BJ (cell line): Measurements from ENCODE around the gene TBC1D2. TPM values are rescaled to one million over a fixed set of nuclear protein-coding genes. Genes with fewer than 3 reads are reported as not detected.

Experiments used
- CTCF ChIA-PET: fragments of 350-600 bp; formaldehyde crosslinking; extraction: SDS; loops from one replicate; lab custom pipeline; 2021; ENCODE audit warnings: antibody characterized with exemption, inconsistent platforms; lab: Yijun Ruan, JAX
- POLR2A ChIA-PET: fragments of 300-600 bp; sonication (Branson Sonifier 250); formaldehyde crosslinking; extraction: SDS; loops from one replicate; lab custom pipeline; 2021; ENCODE audit warnings: antibody characterized with exemption; lab: Charles Lee
- DNase-seq: peaks from one replicate; pipeline ENCODE4 v3.0.0-alpha.2; 2011; ENCODE audit warnings: low read depth
- H3K27me3 ChIP-seq: 2 replicates; pipeline ENCODE4 v1.6.0; 2011; ENCODE audit warnings: low read length; ENCODE audit not compliant: control insufficient read depth, insufficient read depth
- H3K36me3 ChIP-seq: 2 replicates; pipeline ENCODE4 v1.5.1; 2011; ENCODE audit warnings: low read length; ENCODE audit not compliant: control insufficient read depth, insufficient read depth
- H3K4me3 ChIP-seq: 2 replicates; pipeline ENCODE4 v1.5.1; 2011; ENCODE audit warnings: low read depth, mild to moderate bottlenecking, control low read depth, low read length
- polyA plus RNA-seq: library from polyadenylated mRNA; depleted of rRNA; stranded (reverse); fragments of >200 nt; gene quantifications from 2 replicates; pipeline ENCODE4 v1.2.3, GENCODE V29; 2011
- TF ChIP-seq, protein P1 (sequence below): IDR thresholded peaks from 2 replicates; pipeline ENCODE4 v1.5.1; 2011; ENCODE audit warnings: low read depth, mild to moderate bottlenecking, control low read depth, inconsistent platforms, low read length, moderate library complexity; ENCODE audit not compliant: insufficient read depth

Gene TBC1D2
- polyA plus RNA-seq, 1 experiment: 70.3 TPM

DNA sequence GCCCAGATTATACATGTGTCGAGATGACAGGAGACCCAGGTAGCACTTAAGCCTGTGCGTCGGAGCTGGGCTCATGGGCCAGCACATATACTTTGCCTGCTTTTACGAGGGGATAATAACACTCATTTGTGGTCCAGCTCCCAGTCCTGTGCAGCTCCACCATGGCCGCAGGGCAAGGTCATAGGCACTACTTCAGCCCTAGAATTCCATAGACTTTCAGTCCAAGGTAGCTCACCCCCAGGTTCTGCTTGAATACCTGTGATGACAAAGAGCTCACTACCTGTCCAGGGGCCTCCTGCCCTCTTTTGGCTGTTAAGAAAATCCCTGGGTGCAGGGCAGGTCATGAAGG, 64.7 kb downstream of the TBC1D2 start:
- Histone ChIP-seq H3K4me3 (no peak overlapping the region), H3K27me3 (no peaks in the 10 kb centered on the region; the same call in 1 of the 2 replicates), H3K36me3 (no peaks in the 10 kb centered on the region)
- DNase-seq: no peak
- ChIA-PET POLR2A (no interaction called here), CTCF (interaction anchor here (0.7 kb wide), 1 partner anchor 117 kb away, joined by 3 read pairs; no protein-coding TSS in a partner anchor)
- TF ChIP-seq, protein P1, sequence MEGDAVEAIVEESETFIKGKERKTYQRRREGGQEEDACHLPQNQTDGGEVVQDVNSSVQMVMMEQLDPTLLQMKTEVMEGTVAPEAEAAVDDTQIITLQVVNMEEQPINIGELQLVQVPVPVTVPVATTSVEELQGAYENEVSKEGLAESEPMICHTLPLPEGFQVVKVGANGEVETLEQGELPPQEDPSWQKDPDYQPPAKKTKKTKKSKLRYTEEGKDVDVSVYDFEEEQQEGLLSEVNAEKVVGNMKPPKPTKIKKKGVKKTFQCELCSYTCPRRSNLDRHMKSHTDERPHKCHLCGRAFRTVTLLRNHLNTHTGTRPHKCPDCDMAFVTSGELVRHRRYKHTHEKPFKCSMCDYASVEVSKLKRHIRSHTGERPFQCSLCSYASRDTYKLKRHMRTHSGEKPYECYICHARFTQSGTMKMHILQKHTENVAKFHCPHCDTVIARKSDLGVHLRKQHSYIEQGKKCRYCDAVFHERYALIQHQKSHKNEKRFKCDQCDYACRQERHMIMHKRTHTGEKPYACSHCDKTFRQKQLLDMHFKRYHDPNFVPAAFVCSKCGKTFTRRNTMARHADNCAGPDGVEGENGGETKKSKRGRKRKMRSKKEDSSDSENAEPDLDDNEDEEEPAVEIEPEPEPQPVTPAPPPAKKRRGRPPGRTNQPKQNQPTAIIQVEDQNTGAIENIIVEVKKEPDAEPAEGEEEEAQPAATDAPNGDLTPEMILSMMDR: no peak

DNA sequence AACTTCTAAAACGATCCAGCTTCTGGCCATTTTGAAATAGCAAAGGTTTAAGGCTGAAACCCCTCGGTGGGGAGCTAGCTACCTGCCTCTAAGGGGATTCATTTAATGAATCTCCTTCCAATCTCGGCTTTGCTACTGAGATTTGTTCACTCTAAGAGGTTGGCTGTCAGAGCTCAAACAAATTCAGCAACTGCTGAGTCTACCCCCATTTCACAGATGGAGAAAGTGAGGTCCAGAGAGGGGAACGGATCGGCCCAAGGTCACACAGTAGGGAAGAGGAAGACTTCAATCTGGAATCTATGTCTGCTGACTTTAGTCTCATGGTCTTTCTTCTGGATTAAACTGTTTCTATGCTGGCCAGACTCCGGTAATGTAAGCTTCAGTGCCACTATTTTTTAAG, 66.0 kb downstream of the TBC1D2 start:
- DNase-seq: no peak
- TF ChIP-seq, protein P1: no peak
- Histone ChIP-seq H3K27me3 (no peaks in the 10 kb centered on the region; the same call in 1 of the 2 replicates), H3K4me3 (no peak overlapping the region), H3K36me3 (no peaks in the 10 kb centered on the region)
- CTCF ChIA-PET: interaction anchor here (1.3 to 2.4 kb wide), 2 partner anchors 19 to 75 kb away, joined by 5 to 9 read pairs; no protein-coding TSS in a partner anchor
- POLR2A ChIA-PET: no interaction called here

DNA sequence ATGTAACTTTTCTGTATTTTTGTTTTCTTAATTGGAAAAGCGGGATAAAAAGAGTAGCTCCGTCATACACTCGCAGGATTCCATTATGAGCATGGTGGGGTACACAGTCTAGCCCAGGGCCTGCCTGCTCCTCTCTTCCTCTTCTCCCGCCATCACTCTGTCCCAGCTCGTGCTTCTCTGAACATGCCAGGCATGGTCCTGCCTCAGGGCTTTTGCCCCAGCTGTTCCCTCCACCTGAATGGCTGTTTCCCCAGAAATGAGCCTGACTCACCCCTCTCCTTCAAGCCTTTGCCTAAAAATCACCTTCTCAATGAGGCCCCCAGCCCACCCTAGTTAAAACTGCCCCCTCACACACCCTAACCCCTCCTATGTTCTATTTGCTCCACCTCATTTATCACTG, 67.5 kb downstream of the TBC1D2 start:
- ChIA-PET POLR2A (no interaction called here), CTCF (interaction anchor here (1.0 to 2.4 kb wide), 2 partner anchors 17 to 265 kb away, joined by 3 to 9 read pairs; partner anchors contain the start of gene TRMO)
- no peak for DNase-seq

DNA sequence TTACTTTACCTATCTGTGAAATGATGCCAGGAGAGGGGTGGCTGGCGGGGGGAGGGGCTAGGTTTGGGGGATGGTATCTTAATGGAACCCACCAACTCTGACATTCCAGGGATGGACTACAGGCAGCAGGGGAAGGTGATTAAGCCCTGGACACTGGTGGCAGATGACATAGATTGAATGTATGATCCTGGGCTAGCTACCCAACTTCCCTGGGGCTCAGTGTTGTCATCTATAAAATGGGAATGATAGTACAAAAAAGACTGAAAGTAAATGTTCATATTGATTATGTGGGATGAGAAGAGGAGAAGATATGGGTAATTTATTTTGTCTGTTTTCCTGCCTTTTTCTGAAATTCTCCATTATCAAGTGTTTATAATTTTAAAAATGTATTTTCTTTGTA, 69.2 kb downstream of the TBC1D2 start:
- DNase-seq: no peak
- TF ChIP-seq, protein P1: no peak
- Histone ChIP-seq H3K4me3 (no peak overlapping the region), H3K27me3 (no peaks in the 10 kb centered on the region), H3K36me3 (no peaks in the 10 kb centered on the region)
- ChIA-PET POLR2A (no interaction called here), CTCF (interaction anchor here (1.0 kb wide), 1 partner anchor 263 kb away, joined by 3 read pairs; the partner anchor contains the start of gene TRMO)

More for the DNA sequence above, 67.5 kb downstream of the TBC1D2 start:
- no peaks in the 10 kb centered on the region for H3K36me3 ChIP-seq
- no peak overlapping the region for H3K4me3 ChIP-seq
- TF ChIP-seq, protein P1: no peak
- H3K27me3 ChIP-seq: no peaks in the 10 kb centered on the region; the same call in 1 of the 2 replicates

DNA sequence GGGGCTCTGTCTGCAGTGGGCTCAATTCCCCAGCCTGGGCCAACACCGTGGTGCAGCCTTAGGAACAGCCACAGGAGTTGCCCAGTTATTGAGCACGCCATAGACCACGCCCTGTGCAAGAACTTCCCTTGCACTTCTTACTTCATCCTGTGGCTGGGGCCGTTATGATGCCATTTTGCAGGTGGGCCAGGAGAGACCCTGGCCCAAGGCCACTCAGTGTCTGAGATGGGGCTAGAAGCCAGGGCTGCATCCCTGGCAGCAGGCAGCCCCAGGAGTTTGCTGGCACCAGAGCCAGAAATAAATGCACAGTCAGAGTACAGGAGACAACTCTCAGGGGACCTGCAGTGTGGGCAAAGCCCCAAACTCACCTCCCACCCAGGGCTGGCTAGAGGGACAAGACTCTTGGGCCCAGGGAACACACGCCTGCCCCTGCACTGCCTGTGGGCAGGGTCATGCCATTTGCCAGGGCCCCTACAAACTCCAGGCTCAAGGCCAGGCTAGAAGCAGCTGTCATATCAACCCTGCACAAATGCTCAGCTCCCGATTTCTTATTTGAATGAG, 69.8 kb downstream of the TBC1D2 start:
- Histone ChIP-seq H3K36me3 (no peaks in the 10 kb centered on the region), H3K4me3 (no peak overlapping the region), H3K27me3 (no peaks in the 10 kb centered on the region)
- POLR2A ChIA-PET: no interaction called here
- TF ChIP-seq, protein P1: no peak
- no peak for DNase-seq
- CTCF ChIA-PET: interaction anchor here (1.0 kb wide), 1 partner anchor 263 kb away, joined by 3 read pairs; the partner anchor contains the start of gene TRMO
